ENCODE results near the gene MAP2K5.

DNA sequence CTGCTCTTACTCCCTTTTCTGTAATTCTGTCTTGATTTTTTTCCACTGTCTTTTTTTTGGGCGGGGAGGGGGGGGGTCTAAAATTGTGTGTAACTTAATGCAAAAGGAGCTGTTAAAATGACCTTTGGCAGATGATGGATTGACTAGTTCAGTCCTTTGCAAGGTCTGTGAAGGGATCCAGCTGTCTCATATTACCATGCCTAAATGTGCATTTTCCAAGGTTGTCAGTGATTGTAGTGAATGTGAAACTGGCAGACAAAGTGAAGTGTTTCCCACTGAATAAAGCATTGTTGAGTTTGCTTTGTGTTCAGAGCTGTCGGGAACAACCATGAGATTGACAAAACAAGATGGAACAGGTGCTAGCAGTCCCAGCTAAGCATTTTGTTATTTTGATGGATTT is 172.7 kb downstream of the MAP2K5 start:
- TF ChIP-seq, protein P1, sequence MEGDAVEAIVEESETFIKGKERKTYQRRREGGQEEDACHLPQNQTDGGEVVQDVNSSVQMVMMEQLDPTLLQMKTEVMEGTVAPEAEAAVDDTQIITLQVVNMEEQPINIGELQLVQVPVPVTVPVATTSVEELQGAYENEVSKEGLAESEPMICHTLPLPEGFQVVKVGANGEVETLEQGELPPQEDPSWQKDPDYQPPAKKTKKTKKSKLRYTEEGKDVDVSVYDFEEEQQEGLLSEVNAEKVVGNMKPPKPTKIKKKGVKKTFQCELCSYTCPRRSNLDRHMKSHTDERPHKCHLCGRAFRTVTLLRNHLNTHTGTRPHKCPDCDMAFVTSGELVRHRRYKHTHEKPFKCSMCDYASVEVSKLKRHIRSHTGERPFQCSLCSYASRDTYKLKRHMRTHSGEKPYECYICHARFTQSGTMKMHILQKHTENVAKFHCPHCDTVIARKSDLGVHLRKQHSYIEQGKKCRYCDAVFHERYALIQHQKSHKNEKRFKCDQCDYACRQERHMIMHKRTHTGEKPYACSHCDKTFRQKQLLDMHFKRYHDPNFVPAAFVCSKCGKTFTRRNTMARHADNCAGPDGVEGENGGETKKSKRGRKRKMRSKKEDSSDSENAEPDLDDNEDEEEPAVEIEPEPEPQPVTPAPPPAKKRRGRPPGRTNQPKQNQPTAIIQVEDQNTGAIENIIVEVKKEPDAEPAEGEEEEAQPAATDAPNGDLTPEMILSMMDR (IDR thresholded peaks at IDR 0.05) = no peak
- TF ChIP-seq POLR2A (IDR thresholded peaks at IDR 0.05) = no peak

Data from uterus (tissue), 2 donors.